DND-41 (cell line): Measurements from ENCODE around the gene ECM1.

Source experiments
- ATAC-seq: fragments of 200-7000 bp; cut with Tn5 transposase; 3 replicates; pipeline ENCODE4 v1.9.1; 2021; ENCODE audit warnings: low read depth; ENCODE audit not compliant: insufficient read depth
- DNase-seq: peaks from one replicate; pipeline ENCODE4 v3.0.0-alpha.2; 2020
- H2AFZ ChIP-seq: 2 replicates; pipeline ENCODE4 v1.6.0; 2012; ENCODE audit warnings: low read depth, low read length
- H3K27ac ChIP-seq: 2 replicates; pipeline ENCODE4 v1.5.1; 2012; ENCODE audit warnings: low read length, inconsistent platforms
- H3K27me3 ChIP-seq: fragments of 200-600 bp; sonication (generic); 2 replicates; pipeline ENCODE4 v1.6.0; 2012; ENCODE audit warnings: low read length, mild to moderate bottlenecking, inconsistent platforms; ENCODE audit not compliant: insufficient read depth, poor library complexity
- H3K36me3 ChIP-seq: 2 replicates; pipeline ENCODE4 v1.5.1; 2012; ENCODE audit warnings: low read length, inconsistent platforms; ENCODE audit not compliant: insufficient read depth
- H3K4me1 ChIP-seq: 2 replicates; pipeline ENCODE4 v1.5.1; 2012; ENCODE audit warnings: mild to moderate bottlenecking, low read length; ENCODE audit not compliant: insufficient read depth
- H3K4me2 ChIP-seq: 2 replicates; pipeline ENCODE4 v1.6.0; 2012; ENCODE audit warnings: mild to moderate bottlenecking, moderate library complexity, low read length, inconsistent platforms; ENCODE audit not compliant: insufficient read depth
- H3K4me3 ChIP-seq, 2 experiments: fragments of 200-600 bp in 1 of 2; shearing (Covaris generic) in 1 of 2; 2 replicates each; pipeline ENCODE4 v1.5.1; 2012 to 2016; ENCODE audit warnings: inconsistent platforms in 2 of 2, low read length in 2 of 2, mild to moderate bottlenecking in 2 of 2, low read depth in 1 of 2, moderate library complexity in 1 of 2
- H3K79me2 ChIP-seq: 2 replicates; pipeline ENCODE4 v1.6.0; 2012; ENCODE audit warnings: low read length, inconsistent platforms; ENCODE audit not compliant: insufficient read depth
- H3K9ac ChIP-seq: 2 replicates; pipeline ENCODE4 v1.6.0; 2012; ENCODE audit warnings: low read depth, mild to moderate bottlenecking, inconsistent platforms, low read length, moderate library complexity
- H3K9me3 ChIP-seq: 2 replicates; pipeline ENCODE4 v1.5.1; 2012; ENCODE audit warnings: low read length, moderate library complexity, mild to moderate bottlenecking, inconsistent platforms; ENCODE audit not compliant: insufficient read depth, severe bottlenecking
- H4K20me1 ChIP-seq: 2 replicates; pipeline ENCODE4 v1.6.0; 2012; ENCODE audit warnings: low read length; ENCODE audit not compliant: insufficient read depth
- EZH2 ChIP-seq: IDR thresholded peaks from 3 replicates; pipeline ENCODE4 v1.6.1; 2012; ENCODE audit warnings: borderline replicate concordance, low read depth, mild to moderate bottlenecking, moderate library complexity, low read length, inconsistent platforms; ENCODE audit not compliant: severe bottlenecking
- TF ChIP-seq, protein P1 (sequence below): IDR thresholded peaks from 2 replicates; pipeline ENCODE4 v1.5.1; 2012; ENCODE audit warnings: borderline replicate concordance, low read length, moderate library complexity, mild to moderate bottlenecking; ENCODE audit not compliant: poor library complexity, severe bottlenecking; ENCODE audit errors: extremely low read depth

ECM1 gene

DNA sequence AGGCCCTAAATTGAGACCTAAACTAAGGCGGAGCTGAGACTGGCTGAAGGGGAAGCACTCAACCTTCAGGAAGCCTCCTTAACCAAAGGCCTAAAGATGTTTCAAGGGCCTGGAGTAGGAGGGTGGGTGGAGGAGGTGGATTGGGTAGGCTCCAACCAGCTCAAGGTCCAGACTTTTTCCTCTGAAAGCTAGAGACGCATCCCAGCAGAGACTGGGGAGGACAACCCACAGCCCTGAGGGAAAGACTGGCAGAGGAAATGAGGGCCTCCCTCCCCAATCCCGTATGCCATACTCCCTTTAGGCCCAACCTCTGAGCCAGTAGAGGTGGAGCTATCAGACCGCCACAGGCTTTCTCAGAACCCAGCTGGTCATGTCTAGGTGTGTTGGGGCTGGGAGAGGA lies 1.1 kb downstream of the ECM1 start:
- no peak overlapping the region for H3K9ac ChIP-seq

DNA sequence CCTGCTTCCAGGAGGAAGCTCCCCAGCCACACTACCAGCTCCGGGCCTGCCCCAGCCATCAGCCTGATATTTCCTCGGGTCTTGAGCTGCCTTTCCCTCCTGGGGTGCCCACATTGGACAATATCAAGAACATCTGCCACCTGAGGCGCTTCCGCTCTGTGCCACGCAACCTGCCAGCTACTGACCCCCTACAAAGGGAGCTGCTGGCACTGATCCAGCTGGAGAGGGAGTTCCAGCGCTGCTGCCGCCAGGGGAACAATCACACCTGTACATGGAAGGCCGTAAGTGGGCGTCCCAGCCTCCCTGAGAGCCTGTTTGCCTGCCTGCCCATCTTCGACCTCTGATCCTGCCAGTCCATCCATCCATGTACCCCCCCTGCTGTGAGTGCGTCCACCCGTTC lies 3.6 kb downstream of the ECM1 start:
- no peak for TF ChIP-seq EZH2
- TF ChIP-seq, protein P1, sequence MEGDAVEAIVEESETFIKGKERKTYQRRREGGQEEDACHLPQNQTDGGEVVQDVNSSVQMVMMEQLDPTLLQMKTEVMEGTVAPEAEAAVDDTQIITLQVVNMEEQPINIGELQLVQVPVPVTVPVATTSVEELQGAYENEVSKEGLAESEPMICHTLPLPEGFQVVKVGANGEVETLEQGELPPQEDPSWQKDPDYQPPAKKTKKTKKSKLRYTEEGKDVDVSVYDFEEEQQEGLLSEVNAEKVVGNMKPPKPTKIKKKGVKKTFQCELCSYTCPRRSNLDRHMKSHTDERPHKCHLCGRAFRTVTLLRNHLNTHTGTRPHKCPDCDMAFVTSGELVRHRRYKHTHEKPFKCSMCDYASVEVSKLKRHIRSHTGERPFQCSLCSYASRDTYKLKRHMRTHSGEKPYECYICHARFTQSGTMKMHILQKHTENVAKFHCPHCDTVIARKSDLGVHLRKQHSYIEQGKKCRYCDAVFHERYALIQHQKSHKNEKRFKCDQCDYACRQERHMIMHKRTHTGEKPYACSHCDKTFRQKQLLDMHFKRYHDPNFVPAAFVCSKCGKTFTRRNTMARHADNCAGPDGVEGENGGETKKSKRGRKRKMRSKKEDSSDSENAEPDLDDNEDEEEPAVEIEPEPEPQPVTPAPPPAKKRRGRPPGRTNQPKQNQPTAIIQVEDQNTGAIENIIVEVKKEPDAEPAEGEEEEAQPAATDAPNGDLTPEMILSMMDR, result no peak
- Histone ChIP-seq H3K36me3 (peaks cover 8% of the 10 kb centered on the region), H4K20me1 (no peaks in the 10 kb centered on the region), H3K4me2 (no peak overlapping the region), H3K4me3 (no peak overlapping the region), H3K9ac (no peak overlapping the region), H3K79me2 (no peaks in the 10 kb centered on the region), H2AFZ (no peak overlapping the region), H3K4me1 (peaks cover 13% of the 10 kb centered on the region), H3K9me3 (no peaks in the 10 kb centered on the region), H3K27me3 (no peaks in the 10 kb centered on the region), H3K27ac (no peak overlapping the region)
- DNase-seq, result no peak
- no peak for ATAC-seq

More for the DNA sequence above, 1.1 kb downstream of the ECM1 start:
- H3K27ac ChIP-seq, result no peak overlapping the region
- no peaks in the 10 kb centered on the region for H3K79me2 ChIP-seq
- H3K9me3 ChIP-seq, result no peaks in the 10 kb centered on the region
- ATAC-seq (no peak), DNase-seq (no peak)
- TF ChIP-seq, protein P1, result no peak
- TF ChIP-seq EZH2, result no peak
- no peak overlapping the region for H3K4me3 ChIP-seq
- no peak overlapping the region for H2AFZ ChIP-seq
- no peaks in the 10 kb centered on the region for H3K27me3 ChIP-seq
- peaks cover 34% of the 10 kb centered on the region for H3K36me3 ChIP-seq
- no peak overlapping the region for H3K4me2 ChIP-seq
- no peaks in the 10 kb centered on the region for H4K20me1 ChIP-seq
- H3K4me1 ChIP-seq, result no peaks in the 10 kb centered on the region

DNA sequence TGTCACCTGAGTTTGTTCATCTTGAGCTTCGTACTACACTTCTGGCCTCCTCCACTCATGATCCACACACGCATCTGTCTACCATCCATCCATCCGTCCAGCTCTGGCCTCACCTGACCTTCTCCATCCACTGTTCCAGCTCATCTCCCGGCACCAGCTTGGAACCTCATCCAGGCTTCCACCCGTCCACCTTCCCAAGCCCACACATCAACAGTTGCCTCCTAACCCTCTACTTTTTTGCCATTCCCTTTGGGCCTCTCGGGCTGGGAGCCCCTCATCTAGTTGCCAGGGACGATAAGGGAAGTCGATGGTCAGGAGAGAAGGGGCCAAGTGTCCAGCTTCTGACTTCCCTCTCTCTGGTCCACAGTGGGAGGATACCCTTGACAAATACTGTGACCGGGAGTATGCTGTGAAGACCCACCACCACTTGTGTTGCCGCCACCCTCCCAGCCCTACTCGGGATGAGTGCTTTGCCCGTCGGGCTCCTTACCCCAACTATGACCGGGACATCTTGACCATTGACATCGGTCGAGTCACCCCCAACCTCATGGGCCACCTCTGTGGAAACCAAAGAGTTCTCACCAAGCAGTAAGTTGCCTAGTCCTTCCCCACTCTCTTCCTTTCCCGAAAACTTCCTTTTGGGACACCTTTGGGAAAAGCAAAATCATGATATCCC lies 4.2 kb downstream of the ECM1 start:
- TF ChIP-seq EZH2, result no peak
- TF ChIP-seq, protein P1, result no peak
- Histone ChIP-seq H3K27me3 (no peaks in the 10 kb centered on the region), H4K20me1 (no peaks in the 10 kb centered on the region), H2AFZ (no peak overlapping the region), H3K9ac (no peak overlapping the region), H3K79me2 (no peaks in the 10 kb centered on the region), H3K36me3 (0 out of 2 replicates have a peak, but pooled peaks cover 3% of the 10 kb centered on the region), H3K9me3 (no peaks in the 10 kb centered on the region), H3K4me3 (no peak overlapping the region), H3K4me1 (peaks cover 16% of the 10 kb centered on the region), H3K4me2 (no peak overlapping the region), H3K27ac (no peak overlapping the region)
- ATAC-seq, result no peak
- DNase-seq, result no peak
